GM12864 (cell line): ENCODE data around the gene UBXN1.

Source experiments
- DNase-seq: peaks from one replicate; pipeline ENCODE4 v3.0.0-alpha.2; 2011; ENCODE audit warnings: low read depth
- H3K4me3 ChIP-seq: 2 replicates; pipeline ENCODE4 v1.5.1; 2011; ENCODE audit warnings: mild to moderate bottlenecking, low read depth, low read length, control low read depth
- TF ChIP-seq, protein P1 (sequence below): IDR thresholded peaks from 2 replicates; pipeline ENCODE4 v1.5.1; 2011; ENCODE audit warnings: low read depth, mild to moderate bottlenecking, moderate library complexity, low read length, control low read depth, inconsistent platforms; ENCODE audit errors: missing control alignments

Gene UBXN1

DNA sequence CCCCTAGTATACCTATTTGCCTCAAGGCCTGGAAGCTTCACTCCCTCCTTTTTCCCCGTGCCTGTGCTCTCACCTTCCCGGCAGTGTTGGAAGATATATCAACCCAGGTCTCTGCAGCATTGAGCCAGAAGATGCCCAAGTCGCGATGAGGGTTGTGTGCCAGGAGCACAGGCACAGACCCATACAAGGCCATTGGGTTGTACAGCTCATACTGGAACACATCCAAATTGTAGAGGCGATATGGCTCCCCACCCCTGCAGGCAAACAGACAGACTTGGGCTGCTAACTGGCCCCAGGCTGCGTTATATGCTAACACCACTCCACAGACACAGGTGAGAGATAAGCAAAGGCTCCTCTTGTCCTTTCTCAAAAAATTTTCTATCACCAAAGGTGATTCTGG is 46.4 kb downstream of the UBXN1 start:
- H3K4me3 ChIP-seq: no peak overlapping the region
- no peak for DNase-seq
- TF ChIP-seq, protein P1, sequence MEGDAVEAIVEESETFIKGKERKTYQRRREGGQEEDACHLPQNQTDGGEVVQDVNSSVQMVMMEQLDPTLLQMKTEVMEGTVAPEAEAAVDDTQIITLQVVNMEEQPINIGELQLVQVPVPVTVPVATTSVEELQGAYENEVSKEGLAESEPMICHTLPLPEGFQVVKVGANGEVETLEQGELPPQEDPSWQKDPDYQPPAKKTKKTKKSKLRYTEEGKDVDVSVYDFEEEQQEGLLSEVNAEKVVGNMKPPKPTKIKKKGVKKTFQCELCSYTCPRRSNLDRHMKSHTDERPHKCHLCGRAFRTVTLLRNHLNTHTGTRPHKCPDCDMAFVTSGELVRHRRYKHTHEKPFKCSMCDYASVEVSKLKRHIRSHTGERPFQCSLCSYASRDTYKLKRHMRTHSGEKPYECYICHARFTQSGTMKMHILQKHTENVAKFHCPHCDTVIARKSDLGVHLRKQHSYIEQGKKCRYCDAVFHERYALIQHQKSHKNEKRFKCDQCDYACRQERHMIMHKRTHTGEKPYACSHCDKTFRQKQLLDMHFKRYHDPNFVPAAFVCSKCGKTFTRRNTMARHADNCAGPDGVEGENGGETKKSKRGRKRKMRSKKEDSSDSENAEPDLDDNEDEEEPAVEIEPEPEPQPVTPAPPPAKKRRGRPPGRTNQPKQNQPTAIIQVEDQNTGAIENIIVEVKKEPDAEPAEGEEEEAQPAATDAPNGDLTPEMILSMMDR: no peak

DNA sequence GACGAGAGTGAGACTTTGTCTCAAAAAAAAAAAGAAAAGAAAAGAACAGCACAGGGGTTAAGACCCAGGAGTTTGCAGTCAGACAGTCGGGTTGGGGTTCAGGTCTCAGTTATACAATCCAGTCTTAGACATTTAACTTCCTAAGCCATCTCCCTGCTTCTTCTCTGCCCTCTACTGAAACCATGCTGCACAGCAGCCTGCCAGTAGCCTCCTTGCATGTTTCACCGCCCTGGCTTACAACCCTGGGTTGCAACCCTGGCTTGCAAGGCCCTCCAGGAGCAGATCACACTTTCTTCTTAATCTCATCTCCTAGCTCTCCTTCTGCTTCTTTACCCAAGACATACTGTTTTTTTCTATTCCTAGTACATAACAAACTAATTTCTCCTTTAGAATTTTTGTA is 51.2 kb downstream of the UBXN1 start:
- TF ChIP-seq, protein P1: no peak
- no peak for DNase-seq
- H3K4me3 ChIP-seq: no peak overlapping the region
